ENCODE results near the gene PRM3. TPM values are rescaled to one million over a fixed set of nuclear protein-coding genes. Genes with fewer than 3 reads are reported as not detected.

Gene PRM3
- total RNA-seq, 2 experiments from 2014 or later: not detected

- Mint-ChIP-seq H3K9me3 (no peaks in the 10 kb centered on the region), H3K4me3 (no peak overlapping the region), H3K27ac (no peak overlapping the region), H3K27me3 (no peaks in the 10 kb centered on the region), H3K4me1 (ENCODE audit: low read depth) (peaks cover 20% of the 10 kb centered on the region), H3K36me3 (ENCODE audit: low read depth) (no peaks in the 10 kb centered on the region)
- no peak for TF ChIP-seq CTCF (IDR thresholded peaks at IDR 0.05)
- CTCF ChIA-PET: interaction anchor here (1.0 to 1.6 kb wide), 3 partner anchors 10 to 326 kb away, joined by 3 to 4 read pairs (median 3); partner anchors contain the start of gene PRM3
- ATAC-seq: no peak
- POLR2A ChIA-PET: interaction anchor here (0.7 to 3.0 kb wide), 3 partner anchors 11 to 14 kb away, joined by 3 to 9 read pairs (median 3); no protein-coding TSS in a partner anchor
- intact Hi-C loops (cut with micrococcal nuclease): no loop called here
- no peak for DNase-seq
Measured at GRCh38 chr16:11283820-11284248, 10.4 kb upstream of the PRM3 start.

GRCh38 chr16:11280616-11281522 is 7.4 kb upstream of the PRM3 start, which contains the start of gene PRM1:
PRM1 (minus strand) TSS chr16:11281330; CDS start chr16:11281238, 92 bp downstream.
- peaks cover 9% of the 10 kb centered on the region for H3K4me1 Mint-ChIP-seq (ENCODE audit: low read depth)
- no peak within 1 kb of the TSS for H3K27ac Mint-ChIP-seq
- TF ChIP-seq CTCF (IDR thresholded peaks at IDR 0.05): no peak
- no peak within 1 kb of the TSS for H3K4me3 Mint-ChIP-seq
- H3K9me3 Mint-ChIP-seq: no peaks in the 10 kb centered on the region
- DNase-seq (no peak), ATAC-seq (no peak)
- intact Hi-C loops (cut with micrococcal nuclease): no loop called here
- H3K27me3 Mint-ChIP-seq: no peaks in the 10 kb centered on the region
- CTCF ChIA-PET: no interaction called here
- POLR2A ChIA-PET: no interaction called here
- no peaks in the 10 kb centered on the region for H3K36me3 Mint-ChIP-seq (ENCODE audit: low read depth)

GRCh38 chr16:11278681-11279628 is 5.5 kb upstream of the PRM3 start:
- no peak for DNase-seq
- Mint-ChIP-seq H3K9me3 (no peaks in the 10 kb centered on the region), H3K4me3 (no peak overlapping the region), H3K36me3 (ENCODE audit: low read depth) (no peaks in the 10 kb centered on the region), H3K4me1 (ENCODE audit: low read depth) (no peaks in the 10 kb centered on the region), H3K27ac (no peak overlapping the region), H3K27me3 (no peaks in the 10 kb centered on the region)
- no peak for TF ChIP-seq CTCF (IDR thresholded peaks at IDR 0.05)
- ChIA-PET CTCF (no interaction called here), POLR2A (interaction anchor here (0.8 kb wide), 1 partner anchor 17 kb away, joined by 3 read pairs; no protein-coding TSS in a partner anchor)
- no peak for ATAC-seq
- intact Hi-C loops (cut with micrococcal nuclease): no loop called here

- H3K36me3 Mint-ChIP-seq (ENCODE audit: low read depth): no peaks in the 10 kb centered on the region
- POLR2A ChIA-PET: no interaction called here
- no peaks in the 10 kb centered on the region for H3K27me3 Mint-ChIP-seq
- H3K4me3 Mint-ChIP-seq: no peak overlapping the region
- intact Hi-C loops (cut with micrococcal nuclease): no loop called here
- no peak for DNase-seq
- CTCF ChIA-PET: no interaction called here
- H3K4me1 Mint-ChIP-seq (ENCODE audit: low read depth): no peaks in the 10 kb centered on the region
- no peak for ATAC-seq
- TF ChIP-seq CTCF (IDR thresholded peaks at IDR 0.05): no peak
- H3K27ac Mint-ChIP-seq: no peak overlapping the region
- H3K9me3 Mint-ChIP-seq: no peaks in the 10 kb centered on the region
Measured at GRCh38 chr16:11277607-11278337, 4.3 kb upstream of the PRM3 start.

Data from activated CD8-positive, alpha-beta T cell treated with anti-CD3 and anti-CD28 coated beads for 36 hours (primary cell).